Loucy (cell line): ENCODE results near the gene OSBPL1A.

Source experiments
- CTCF ChIP-seq: fragments of 200-600 bp; sonication (generic); conservative IDR thresholded peaks from 2 replicates; pipeline ENCODE4 v1.5.1; 2014; ENCODE audit warnings: mild to moderate bottlenecking, antibody characterized with exemption, low read length
- EZH2phosphoT487 ChIP-seq: fragments of 200-600 bp; IDR thresholded peaks from 2 replicates; pipeline ENCODE4 v1.6.1; 2018; ENCODE audit warnings: antibody characterized with exemption, mild to moderate bottlenecking, moderate library complexity, borderline replicate concordance

- TF ChIP-seq CTCF (no peak), EZH2phosphoT487 (no peak)
Observed at GRCh38 chr18:24238387-24238786, 159.2 kb downstream of the OSBPL1A start.
